GM10266 (cell line): ENCODE measurements around the gene KIZ.
"Not testable (repeated sequence)": the region's sequence is repeated elsewhere in the genome, so short reads cannot be mapped to it uniquely, and the experiment has no call there.

Source experiments
- DNase-seq: peaks from one replicate; pipeline ENCODE4 v3.0.0; 2012; ENCODE audit errors: extremely low spot score
- TF ChIP-seq, protein P1 (sequence below): IDR thresholded peaks from 2 replicates; pipeline ENCODE4 v1.5.1; 2012; ENCODE audit warnings: mild to moderate bottlenecking, low read depth; ENCODE audit not compliant: control insufficient read depth, insufficient read depth; ENCODE audit errors: missing control alignments

KIZ gene

DNA sequence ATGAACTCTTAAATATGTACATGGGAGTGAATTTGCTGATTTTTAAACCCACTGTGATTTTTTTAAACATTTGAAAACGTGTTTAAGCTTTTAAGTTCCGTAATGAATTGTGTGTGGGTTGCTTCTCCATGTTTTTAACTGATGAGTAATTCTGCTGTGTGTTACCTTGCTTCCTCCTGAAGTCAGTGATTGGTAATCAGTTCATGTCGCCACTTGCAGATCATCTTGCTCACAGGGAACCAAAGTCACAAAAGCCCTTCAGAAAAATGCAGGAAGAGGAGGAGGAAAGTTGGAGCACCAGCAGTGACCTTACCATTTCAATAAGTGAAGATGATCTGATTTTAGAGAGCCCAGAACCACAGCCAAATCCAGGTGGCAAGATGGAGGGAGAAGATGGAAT, 36.7 kb downstream of the KIZ start:
- DNase-seq, result no peak
- TF ChIP-seq, protein P1, sequence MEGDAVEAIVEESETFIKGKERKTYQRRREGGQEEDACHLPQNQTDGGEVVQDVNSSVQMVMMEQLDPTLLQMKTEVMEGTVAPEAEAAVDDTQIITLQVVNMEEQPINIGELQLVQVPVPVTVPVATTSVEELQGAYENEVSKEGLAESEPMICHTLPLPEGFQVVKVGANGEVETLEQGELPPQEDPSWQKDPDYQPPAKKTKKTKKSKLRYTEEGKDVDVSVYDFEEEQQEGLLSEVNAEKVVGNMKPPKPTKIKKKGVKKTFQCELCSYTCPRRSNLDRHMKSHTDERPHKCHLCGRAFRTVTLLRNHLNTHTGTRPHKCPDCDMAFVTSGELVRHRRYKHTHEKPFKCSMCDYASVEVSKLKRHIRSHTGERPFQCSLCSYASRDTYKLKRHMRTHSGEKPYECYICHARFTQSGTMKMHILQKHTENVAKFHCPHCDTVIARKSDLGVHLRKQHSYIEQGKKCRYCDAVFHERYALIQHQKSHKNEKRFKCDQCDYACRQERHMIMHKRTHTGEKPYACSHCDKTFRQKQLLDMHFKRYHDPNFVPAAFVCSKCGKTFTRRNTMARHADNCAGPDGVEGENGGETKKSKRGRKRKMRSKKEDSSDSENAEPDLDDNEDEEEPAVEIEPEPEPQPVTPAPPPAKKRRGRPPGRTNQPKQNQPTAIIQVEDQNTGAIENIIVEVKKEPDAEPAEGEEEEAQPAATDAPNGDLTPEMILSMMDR, result no peak

DNA sequence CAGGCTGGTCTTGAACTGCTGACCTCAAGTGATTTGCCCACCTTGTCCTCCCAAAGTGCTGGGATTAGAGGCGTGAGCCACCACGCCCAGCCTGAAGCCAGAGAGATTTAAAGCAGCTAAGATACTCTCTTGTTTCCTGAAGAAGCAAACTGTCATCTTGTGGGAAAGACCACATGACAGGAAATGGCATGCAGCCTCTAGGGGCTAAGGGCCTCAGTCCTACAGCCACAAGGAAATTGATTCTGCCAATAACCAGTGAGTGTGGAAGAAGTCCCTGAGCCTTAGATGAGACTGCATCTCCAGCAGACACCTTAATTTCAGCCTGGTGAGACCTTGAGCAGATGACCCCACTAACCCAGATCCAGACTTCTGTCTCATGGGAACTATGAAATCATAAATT, 40.9 kb downstream of the KIZ start:
- TF ChIP-seq, protein P1, result no peak
- DNase-seq, result no peak

DNA sequence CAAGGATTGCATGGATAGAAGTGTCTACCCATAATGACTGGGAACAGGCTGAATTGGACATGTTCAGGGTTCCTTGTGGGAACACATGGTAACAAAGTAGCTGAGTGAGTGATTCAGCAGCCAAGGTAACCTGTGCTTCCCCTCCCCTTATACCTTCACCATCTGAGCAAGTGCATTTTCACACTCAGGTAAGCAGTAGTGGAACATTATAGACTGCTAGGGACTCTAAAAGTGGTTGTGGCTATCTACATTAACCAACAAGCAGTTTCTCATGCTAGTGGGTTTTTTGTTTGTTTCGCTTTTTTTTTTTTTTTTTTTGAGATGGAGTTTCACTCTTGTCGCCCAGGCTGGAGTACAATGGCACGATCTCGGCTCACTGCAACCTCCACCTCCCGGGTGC, 41.4 kb downstream of the KIZ start:
- TF ChIP-seq, protein P1, result no peak
- DNase-seq, result no peak

DNA sequence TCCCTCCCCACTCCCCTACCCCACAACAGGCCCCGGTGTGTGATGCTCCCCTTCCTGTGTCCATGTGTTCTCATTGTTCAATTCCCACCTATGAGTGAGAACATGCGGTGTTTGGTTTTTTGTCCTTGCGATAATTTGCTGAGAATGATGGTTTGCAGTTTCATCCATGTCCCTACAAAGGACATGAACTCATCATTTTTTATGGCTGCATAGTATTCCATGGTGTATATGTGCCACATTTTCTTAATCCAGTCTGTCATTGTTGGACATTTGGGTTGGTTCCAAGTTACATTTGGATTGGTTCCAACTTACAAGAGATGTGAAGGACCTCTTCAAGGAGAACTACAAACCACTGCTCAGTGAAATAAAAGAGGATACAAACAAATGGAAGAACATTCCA, 42.2 kb downstream of the KIZ start:
- not testable (repeated sequence) for DNase-seq

DNA sequence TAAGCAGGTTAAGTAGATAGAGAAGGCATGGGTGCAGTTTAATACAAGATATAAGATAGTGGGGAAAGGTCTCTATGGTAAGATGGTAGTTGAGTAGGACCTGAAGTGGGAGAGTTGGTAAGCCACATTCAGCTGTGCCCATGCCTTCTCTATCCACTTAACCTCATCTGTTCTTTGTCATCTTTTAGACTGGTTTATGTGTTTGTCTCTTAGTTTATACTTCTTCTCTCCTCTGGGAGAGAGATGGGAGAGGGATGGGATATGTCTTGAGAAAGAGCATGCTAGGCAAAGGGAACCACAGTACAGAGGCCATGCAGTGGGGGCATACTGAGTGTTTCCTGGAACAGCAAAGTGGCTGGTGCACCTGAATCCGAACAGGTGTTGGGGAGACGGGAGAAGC, 46.7 kb downstream of the KIZ start:
- TF ChIP-seq, protein P1, result no peak
- no peak for DNase-seq

DNA sequence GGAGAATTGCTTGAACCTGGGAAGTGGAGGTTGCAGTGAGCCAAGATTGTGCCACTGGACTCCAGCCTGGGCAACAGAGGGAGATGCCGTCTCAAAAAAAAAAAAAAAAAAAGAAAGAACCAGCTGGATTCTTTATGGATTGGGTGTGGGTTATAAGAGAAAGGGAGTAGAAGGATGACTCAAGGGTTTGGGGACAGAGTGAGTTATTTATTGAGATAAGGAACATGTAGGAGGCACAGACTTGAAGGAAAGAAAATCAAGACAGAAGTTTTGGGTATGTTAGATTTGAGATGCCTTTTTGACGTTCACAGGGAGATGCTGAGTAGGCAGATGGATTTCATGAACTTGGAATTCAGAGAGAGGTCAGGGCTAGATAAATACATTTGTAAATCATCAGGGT, 47.6 kb downstream of the KIZ start:
- TF ChIP-seq, protein P1, result no peak
- no peak for DNase-seq

DNA sequence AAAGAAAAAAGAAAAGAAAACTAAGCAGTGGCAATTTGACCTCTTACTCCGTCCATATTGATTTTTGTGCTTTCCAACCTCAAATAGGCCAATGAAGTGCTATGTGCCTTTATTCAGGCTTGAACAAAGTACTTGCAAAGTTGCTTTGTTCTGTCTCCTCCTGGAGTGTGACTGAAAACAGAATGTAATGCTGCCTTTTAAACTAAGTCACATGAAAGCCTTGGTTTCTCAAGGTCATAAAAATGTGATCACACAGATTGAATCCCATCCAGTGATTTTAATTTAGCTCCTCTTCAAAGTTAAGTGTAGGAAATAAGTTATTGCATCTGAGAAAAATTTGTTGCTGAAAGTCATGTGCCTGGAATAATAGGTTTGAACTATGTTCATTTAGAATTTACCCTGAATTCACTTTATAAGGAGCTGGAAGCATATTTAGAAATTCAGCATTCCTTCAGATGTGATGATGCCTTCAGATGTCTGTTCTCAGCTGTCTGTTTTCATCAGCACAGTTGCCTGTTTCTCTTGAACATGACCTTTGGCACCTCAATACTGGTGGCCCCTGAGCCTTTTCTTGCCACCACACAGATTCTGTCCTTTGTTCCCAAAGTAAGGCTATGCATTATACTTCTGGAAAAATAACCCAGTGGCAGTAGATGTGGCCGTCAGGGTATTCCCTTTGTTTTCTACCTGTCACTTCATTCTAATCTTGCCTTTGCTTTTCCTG, 48.8 kb downstream of the KIZ start:
- no peak for DNase-seq
- TF ChIP-seq, protein P1, result no peak

DNA sequence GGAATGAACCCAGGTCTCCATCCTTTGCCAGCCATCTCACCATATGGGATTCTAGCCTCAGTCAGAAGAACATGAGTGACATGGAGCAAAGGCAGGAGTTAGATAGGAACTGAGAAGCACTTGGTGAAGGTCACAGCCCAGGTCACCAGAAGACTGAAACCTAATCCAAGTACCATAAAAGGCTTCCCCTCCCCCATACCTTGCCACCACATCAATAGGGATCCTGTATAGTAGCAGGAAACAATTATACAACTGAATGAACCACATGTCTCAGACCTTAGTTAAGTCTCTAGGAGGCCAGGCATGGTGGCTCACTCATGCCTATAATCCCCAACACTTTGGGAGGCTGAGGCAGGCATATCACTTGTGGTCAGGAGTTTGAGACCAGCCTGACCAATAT, 49.6 kb downstream of the KIZ start:
- no peak for DNase-seq
- TF ChIP-seq, protein P1, result no peak
